ENCODE data around the gene MAD2L2. TPM values are rescaled to one million over a fixed set of nuclear protein-coding genes. Genes with fewer than 3 reads are reported as not detected.
A peak's percentile ranks its signal among the peaks of the same experiment; 100 is the strongest.

The MAD2L2 gene
- total and polyA plus RNA-seq, 7 donors: 25.9 to 61.8 (median 39.0) TPM

DNA sequence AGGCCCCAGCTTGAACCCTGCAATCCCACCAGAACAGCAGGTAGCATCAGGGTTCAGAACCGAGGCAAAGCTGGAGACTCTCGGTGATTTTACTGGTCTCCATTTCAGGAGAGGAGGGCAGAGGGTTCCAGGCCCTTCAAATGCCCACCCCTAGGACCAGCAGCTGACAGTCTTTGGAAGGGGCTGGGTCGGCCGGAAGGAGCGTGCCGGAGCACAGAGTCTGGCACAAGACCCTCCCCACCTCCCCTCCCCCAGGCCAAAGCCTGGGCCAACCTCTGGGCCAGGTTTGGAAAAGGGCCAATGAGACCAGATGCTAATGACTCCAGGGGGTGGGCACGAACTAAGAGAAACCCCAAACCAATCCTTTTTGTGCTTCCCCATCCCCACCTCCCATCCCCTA lies 33.6 kb downstream of the MAD2L2 start:
- Histone ChIP-seq H3K4me1 (peaks cover 4% of the 10 kb centered on the region), H3K36me3 (ENCODE audit: insufficient read depth in 1 of 2, low read depth in 1 of 2) (no peaks in the 10 kb centered on the region), H3K27ac (no peak overlapping the region), H3K27me3 (ENCODE audit: insufficient read depth in 3 of 3, low read length in 2 of 3) (peaks cover 0 to 7% (median 6%) of the 10 kb centered on the region in 3 donors), H3K4me3 (no peak overlapping the region), H3K9me3 (no peaks in the 10 kb centered on the region)
- WGBS, 3 donors: 52 to 63% (median 63%) methylated on average over 7 of the region's 7 CpGs
- DNase-seq: no peak
- intact Hi-C loops (cut with DNase I): loop anchor here (2.0 to 10.0 kb wide), 3 partner anchors 403 to 610 kb away; no protein-coding TSS in a partner anchor
- TF ChIP-seq, protein P1, sequence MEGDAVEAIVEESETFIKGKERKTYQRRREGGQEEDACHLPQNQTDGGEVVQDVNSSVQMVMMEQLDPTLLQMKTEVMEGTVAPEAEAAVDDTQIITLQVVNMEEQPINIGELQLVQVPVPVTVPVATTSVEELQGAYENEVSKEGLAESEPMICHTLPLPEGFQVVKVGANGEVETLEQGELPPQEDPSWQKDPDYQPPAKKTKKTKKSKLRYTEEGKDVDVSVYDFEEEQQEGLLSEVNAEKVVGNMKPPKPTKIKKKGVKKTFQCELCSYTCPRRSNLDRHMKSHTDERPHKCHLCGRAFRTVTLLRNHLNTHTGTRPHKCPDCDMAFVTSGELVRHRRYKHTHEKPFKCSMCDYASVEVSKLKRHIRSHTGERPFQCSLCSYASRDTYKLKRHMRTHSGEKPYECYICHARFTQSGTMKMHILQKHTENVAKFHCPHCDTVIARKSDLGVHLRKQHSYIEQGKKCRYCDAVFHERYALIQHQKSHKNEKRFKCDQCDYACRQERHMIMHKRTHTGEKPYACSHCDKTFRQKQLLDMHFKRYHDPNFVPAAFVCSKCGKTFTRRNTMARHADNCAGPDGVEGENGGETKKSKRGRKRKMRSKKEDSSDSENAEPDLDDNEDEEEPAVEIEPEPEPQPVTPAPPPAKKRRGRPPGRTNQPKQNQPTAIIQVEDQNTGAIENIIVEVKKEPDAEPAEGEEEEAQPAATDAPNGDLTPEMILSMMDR (IDR thresholded peaks at IDR 0.05): no peak
- ATAC-seq: no peak

DNA sequence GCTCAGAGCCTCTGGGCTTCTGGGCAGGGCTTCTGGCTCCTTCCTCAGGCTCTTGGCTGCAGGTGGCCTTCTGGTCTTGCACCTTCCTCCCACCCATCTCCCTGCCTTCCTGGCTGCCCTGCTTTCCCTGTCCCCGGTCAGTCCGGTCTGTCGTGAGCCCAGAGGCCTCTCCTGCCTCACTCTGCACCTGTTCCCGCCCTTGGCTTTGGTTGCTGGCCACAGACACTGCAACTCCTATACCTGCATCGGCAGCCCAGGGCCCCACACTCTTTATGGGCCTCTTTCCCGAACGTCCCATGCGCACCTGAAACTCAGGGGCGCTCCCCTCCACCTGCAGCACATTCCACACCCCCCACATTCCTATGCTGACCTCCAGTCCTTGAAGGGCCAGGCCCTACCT lies 34.6 kb downstream of the MAD2L2 start:
- Histone ChIP-seq H3K4me3 (no peak overlapping the region), H3K36me3 (ENCODE audit: insufficient read depth in 1 of 2, low read depth in 1 of 2) (no peaks in the 10 kb centered on the region), H3K9me3 (no peaks in the 10 kb centered on the region), H3K27me3 (ENCODE audit: insufficient read depth in 3 of 3, low read length in 2 of 3) (peaks cover 0 to 7% (median 6%) of the 10 kb centered on the region in 3 donors), H3K4me1 (peaks cover 4% of the 10 kb centered on the region), H3K27ac (no peak overlapping the region)
- DNase-seq (no peak), ATAC-seq (no peak)
- WGBS, 3 donors: 80 to 85% (median 81%) methylated on average over 9 of the region's 9 CpGs
- intact Hi-C loops (cut with DNase I): loop anchor here (2.0 to 10.0 kb wide), 3 partner anchors 402 to 609 kb away; no protein-coding TSS in a partner anchor
- TF ChIP-seq, protein P1 (IDR thresholded peaks at IDR 0.05): no peak

DNA sequence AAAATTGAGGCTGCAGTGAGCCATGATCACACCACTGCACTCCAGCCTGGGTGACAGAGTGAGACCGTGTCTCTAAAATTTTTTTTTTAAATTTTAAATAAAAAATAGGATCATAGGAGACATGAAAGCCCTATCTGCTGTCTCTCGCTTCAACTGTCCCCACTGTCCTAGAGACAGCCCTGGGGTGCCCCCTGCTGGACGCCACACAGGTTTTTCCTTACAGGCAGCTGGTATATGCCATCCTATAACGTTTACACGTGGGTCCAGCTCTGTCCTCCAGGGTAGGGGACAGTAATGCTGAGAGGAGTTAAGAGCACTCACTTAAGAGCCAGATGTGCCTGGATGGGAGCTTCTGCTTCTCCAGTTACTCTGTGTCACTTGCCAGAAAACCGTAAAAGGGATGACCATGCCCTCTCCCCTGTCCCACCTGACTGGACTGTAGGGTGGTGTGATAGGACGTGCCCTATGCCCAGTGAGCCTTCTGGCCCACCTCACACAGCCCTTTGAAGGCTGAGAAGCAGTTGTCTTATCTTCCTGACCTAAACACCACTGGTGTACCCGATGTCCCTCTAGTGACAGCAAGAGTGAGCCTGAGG lies 35.2 kb downstream of the MAD2L2 start:
- TF ChIP-seq, protein P1 (IDR thresholded peaks at IDR 0.05): peak; percentile 68
- intact Hi-C loops (cut with DNase I): loop anchor here (2.0 to 10.0 kb wide), 3 partner anchors 401 to 608 kb away; no protein-coding TSS in a partner anchor
- Histone ChIP-seq H3K27me3 (ENCODE audit: insufficient read depth in 3 of 3, low read length in 2 of 3) (peaks cover 0 to 7% (median 6%) of the 10 kb centered on the region in 3 donors), H3K36me3 (ENCODE audit: insufficient read depth in 1 of 2, low read depth in 1 of 2) (no peaks in the 10 kb centered on the region), H3K4me3 (no peak overlapping the region), H3K9me3 (no peaks in the 10 kb centered on the region), H3K27ac (no peak overlapping the region), H3K4me1 (peaks cover 4% of the 10 kb centered on the region)
- DNase-seq (peak; percentile 78 to 88), ATAC-seq (peak; percentile 53 to 60 (median 56))
- 29 to 35% (median 35%) methylated on average over 8 of the region's 8 CpGs for WGBS, 3 donors

DNA sequence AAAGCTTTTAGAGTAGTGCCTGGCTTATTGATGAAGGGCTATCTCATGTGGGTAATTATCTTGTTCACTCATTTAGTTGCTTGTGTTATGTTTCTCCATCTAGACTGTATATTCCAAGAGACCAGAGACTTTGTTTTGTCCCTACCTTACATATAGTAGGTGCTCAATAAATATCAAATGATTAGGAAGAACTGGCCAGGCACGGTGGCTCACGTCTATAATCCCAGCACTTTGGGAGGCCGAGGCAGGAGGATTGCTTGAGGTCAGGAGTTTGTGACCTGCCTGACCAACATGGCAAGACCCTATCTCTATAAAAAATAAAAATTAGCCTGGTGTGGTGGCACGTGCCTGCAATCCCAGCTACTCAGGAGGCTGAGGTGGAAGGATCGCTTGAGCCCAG lies 35.7 kb downstream of the MAD2L2 start:
- Histone ChIP-seq H3K27me3 (ENCODE audit: insufficient read depth in 3 of 3, low read length in 2 of 3) (peaks cover 0 to 5% (median 4%) of the 10 kb centered on the region in 3 donors), H3K9me3 (no peaks in the 10 kb centered on the region), H3K4me3 (no peak overlapping the region), H3K4me1 (peaks cover 3% of the 10 kb centered on the region), H3K36me3 (ENCODE audit: insufficient read depth in 1 of 2, low read depth in 1 of 2) (no peaks in the 10 kb centered on the region), H3K27ac (no peak overlapping the region)
- intact Hi-C loops (cut with DNase I): loop anchor here (5.0 to 10.0 kb wide), 2 partner anchors 400 to 608 kb away; no protein-coding TSS in a partner anchor
- ATAC-seq (no peak), DNase-seq (no peak)
- TF ChIP-seq, protein P1 (IDR thresholded peaks at IDR 0.05): no peak
- WGBS, 3 donors: 82 to 90% (median 87%) methylated on average over 5 of the region's 5 CpGs
